ENCODE data around the gene CDH23.

Gene CDH23

GRCh38 chr10:71369602-71370001, 27.1 kb upstream of the CDH23 start:
- Histone ChIP-seq H3K9me3 (no peaks in the 10 kb centered on the region), H3K27ac (no peak overlapping the region), H3K27me3 (no peaks in the 10 kb centered on the region), H3K36me3 (no peaks in the 10 kb centered on the region), H3K4me3 (ENCODE audit: low read depth in 1 of 2, low read length in 1 of 2) (no peak overlapping the region), H3K4me1 (ENCODE audit: control insufficient read depth in 1 of 2, insufficient read depth in 1 of 2, low read depth in 1 of 2, low read length in 1 of 2) (peaks cover 15 to 17% of the 10 kb centered on the region in 2 experiments)
- no peak for TF ChIP-seq CTCF (IDR thresholded peaks at IDR 0.05)

- no peak overlapping the region for H3K4me3 ChIP-seq (ENCODE audit: low read depth in 1 of 2, low read length in 1 of 2)
Observed at GRCh38 chr10:71370031-71370430, 26.7 kb upstream of the CDH23 start.

GRCh38 chr10:71371750-71372166, 25.0 kb upstream of the CDH23 start:
- no peak for TF ChIP-seq CTCF (IDR thresholded peaks at IDR 0.05)
- Histone ChIP-seq H3K9me3 (no peaks in the 10 kb centered on the region), H3K27me3 (no peaks in the 10 kb centered on the region), H3K36me3 (no peaks in the 10 kb centered on the region), H3K27ac (peak overlapping the region; percentile 73), H3K4me1 (ENCODE audit: control insufficient read depth in 1 of 2, insufficient read depth in 1 of 2, low read depth in 1 of 2, low read length in 1 of 2) (peaks cover 10 to 13% of the 10 kb centered on the region in 2 experiments), H3K4me3 (ENCODE audit: low read depth in 1 of 2, low read length in 1 of 2) (no peak overlapping the region)

More at GRCh38 chr10:71370031-71370430, 26.7 kb upstream of the CDH23 start:
- no peaks in the 10 kb centered on the region for H3K9me3 ChIP-seq
- TF ChIP-seq CTCF (IDR thresholded peaks at IDR 0.05), result no peak
- H3K27me3 ChIP-seq, result no peaks in the 10 kb centered on the region
- H3K27ac ChIP-seq, result no peak overlapping the region
- peaks cover 11 to 13% of the 10 kb centered on the region in 2 experiments for H3K4me1 ChIP-seq (ENCODE audit: control insufficient read depth in 1 of 2, insufficient read depth in 1 of 2, low read depth in 1 of 2, low read length in 1 of 2)
- H3K36me3 ChIP-seq, result no peaks in the 10 kb centered on the region

GRCh38 chr10:71372882-71373495, 23.7 kb upstream of the CDH23 start:
- no peaks in the 10 kb centered on the region for H3K27me3 ChIP-seq
- H3K27ac ChIP-seq, result no peak overlapping the region
- no peaks in the 10 kb centered on the region for H3K9me3 ChIP-seq
- H3K4me3 ChIP-seq (ENCODE audit: low read depth in 1 of 2, low read length in 1 of 2), result no peak overlapping the region
- H3K4me1 ChIP-seq (ENCODE audit: control insufficient read depth in 1 of 2, insufficient read depth in 1 of 2, low read depth in 1 of 2, low read length in 1 of 2), result peaks cover 21 to 24% of the 10 kb centered on the region in 2 experiments
- H3K36me3 ChIP-seq, result no peaks in the 10 kb centered on the region
- TF ChIP-seq CTCF (IDR thresholded peaks at IDR 0.05), result no peak

- Histone ChIP-seq H3K27ac (no peak overlapping the region), H3K4me3 (ENCODE audit: low read depth in 1 of 2, low read length in 1 of 2) (no peak overlapping the region), H3K4me1 (ENCODE audit: control insufficient read depth in 1 of 2, insufficient read depth in 1 of 2, low read depth in 1 of 2, low read length in 1 of 2) (peaks cover 30 to 34% of the 10 kb centered on the region in 2 experiments), H3K27me3 (no peaks in the 10 kb centered on the region), H3K36me3 (no peaks in the 10 kb centered on the region), H3K9me3 (no peaks in the 10 kb centered on the region)
- no peak for TF ChIP-seq CTCF (IDR thresholded peaks at IDR 0.05)
Observed at GRCh38 chr10:71374481-71375233, 22.1 kb upstream of the CDH23 start.

All from neutrophil (primary cell).